Left ventricle myocardium inferior (tissue), 1 donor: ENCODE data around the gene FHAD1. TPM values are rescaled to one million over a fixed set of nuclear protein-coding genes. Genes with fewer than 3 reads are reported as not detected.

Experiments used
- DNase-seq: peaks from one replicate; pipeline ENCODE4 v3.0.0-alpha.2; 2020
- H3K27ac ChIP-seq: fragments of 200-600 bp; replicated peaks from 2 replicates; pipeline ENCODE4 v1.8.0; 2021
- H3K27me3 ChIP-seq: fragments of 200-600 bp; 2 replicates; pipeline ENCODE4 v1.8.0; 2021; ENCODE audit warnings: low read depth
- H3K36me3 ChIP-seq: fragments of 200-600 bp; 2 replicates; pipeline ENCODE4 v1.8.0; 2021
- H3K4me1 ChIP-seq: fragments of 200-600 bp; 2 replicates; pipeline ENCODE4 v1.8.0; 2021
- H3K4me3 ChIP-seq: fragments of 200-600 bp; 2 replicates; pipeline ENCODE4 v1.8.0; 2021; ENCODE audit warnings: mild to moderate bottlenecking, moderate library complexity
- H3K9me3 ChIP-seq: fragments of 200-600 bp; replicated peaks from 2 replicates; pipeline ENCODE4 v1.8.0; 2021
- CTCF ChIP-seq: fragments of 200-600 bp; IDR thresholded peaks from 2 replicates; pipeline ENCODE4 v1.8.0; 2021; ENCODE audit warnings: antibody characterized with exemption, mild to moderate bottlenecking, borderline replicate concordance
- intact Hi-C: fragments of 100-400 bp; cut with micrococcal nuclease; formaldehyde crosslinking; loops from one replicate; pipeline ENCODE4 v1.11.0; 2022
- total RNA-seq: library from RNA; stranded (reverse); fragmentation: NEBNext Ultra II Directional; extraction: Animal tissue kit (Norgen Biotek cat#: 25700); gene quantifications from one replicate; pipeline ENCODE4 v1.2.1, GENCODE V29; 2021
- donor health status: DM: no; HTN: yes; CAD: no; lungs with severe emphysema.

Gene FHAD1
- total RNA-seq, 1 donor from 2014 or later, result not detected

- Histone ChIP-seq H3K9me3 (no peaks in the 10 kb centered on the region), H3K36me3 (no peaks in the 10 kb centered on the region), H3K4me3 (no peak overlapping the region), H3K27me3 (peaks cover 15% of the 10 kb centered on the region), H3K4me1 (no peaks in the 10 kb centered on the region), H3K27ac (no peak overlapping the region)
- DNase-seq, result no peak
- intact Hi-C loops, result no loop called here
- TF ChIP-seq CTCF, result no peak
Measured at GRCh38 chr1:15236321-15236721, 10.7 kb upstream of the FHAD1 start.

GRCh38 chr1:15236746-15237145 lies 10.3 kb upstream of the FHAD1 start:
- no peaks in the 10 kb centered on the region for H3K9me3 ChIP-seq
- no peak for TF ChIP-seq CTCF
- H3K4me1 ChIP-seq, result no peaks in the 10 kb centered on the region
- no peak for DNase-seq
- H3K4me3 ChIP-seq, result no peak overlapping the region
- H3K36me3 ChIP-seq, result no peaks in the 10 kb centered on the region
- intact Hi-C loops, result no loop called here
- H3K27me3 ChIP-seq, result peaks cover 15% of the 10 kb centered on the region
- H3K27ac ChIP-seq, result no peak overlapping the region

- no peak for TF ChIP-seq CTCF
- intact Hi-C loops, result no loop called here
- H3K4me1 ChIP-seq, result no peaks in the 10 kb centered on the region
Measured at GRCh38 chr1:15238789-15239188, 8.2 kb upstream of the FHAD1 start.

GRCh38 chr1:15242766-15243165 lies 4.3 kb upstream of the FHAD1 start:
- DNase-seq, result no peak
- Histone ChIP-seq H3K36me3 (no peaks in the 10 kb centered on the region), H3K27me3 (peaks cover 27% of the 10 kb centered on the region), H3K9me3 (no peaks in the 10 kb centered on the region), H3K4me1 (peaks cover 11% of the 10 kb centered on the region), H3K27ac (no peak overlapping the region), H3K4me3 (no peak overlapping the region)
- intact Hi-C loops, result no loop called here
- no peak for TF ChIP-seq CTCF

More at GRCh38 chr1:15238789-15239188, 8.2 kb upstream of the FHAD1 start:
- no peak overlapping the region for H3K27ac ChIP-seq
- no peaks in the 10 kb centered on the region for H3K36me3 ChIP-seq
- H3K9me3 ChIP-seq, result no peaks in the 10 kb centered on the region
- DNase-seq, result no peak
- peaks cover 15% of the 10 kb centered on the region for H3K27me3 ChIP-seq
- H3K4me3 ChIP-seq, result no peak overlapping the region

GRCh38 chr1:15243275-15244043 lies 3.6 kb upstream of the FHAD1 start:
- Histone ChIP-seq H3K4me3 (no peak overlapping the region), H3K27me3 (peaks cover 34% of the 10 kb centered on the region), H3K9me3 (no peaks in the 10 kb centered on the region), H3K4me1 (peaks cover 11% of the 10 kb centered on the region), H3K36me3 (no peaks in the 10 kb centered on the region), H3K27ac (no peak overlapping the region)
- DNase-seq, result no peak
- intact Hi-C loops, result no loop called here
- TF ChIP-seq CTCF, result no peak
